GM18526 (cell line): ENCODE data around the gene ATP1B3.

Experiments used
- POLR2A ChIP-seq: IDR thresholded peaks from 3 replicates; pipeline ENCODE4 v1.6.1; 2011; ENCODE audit not compliant: insufficient read length; ENCODE audit errors: extremely low read depth

The ATP1B3 gene

DNA sequence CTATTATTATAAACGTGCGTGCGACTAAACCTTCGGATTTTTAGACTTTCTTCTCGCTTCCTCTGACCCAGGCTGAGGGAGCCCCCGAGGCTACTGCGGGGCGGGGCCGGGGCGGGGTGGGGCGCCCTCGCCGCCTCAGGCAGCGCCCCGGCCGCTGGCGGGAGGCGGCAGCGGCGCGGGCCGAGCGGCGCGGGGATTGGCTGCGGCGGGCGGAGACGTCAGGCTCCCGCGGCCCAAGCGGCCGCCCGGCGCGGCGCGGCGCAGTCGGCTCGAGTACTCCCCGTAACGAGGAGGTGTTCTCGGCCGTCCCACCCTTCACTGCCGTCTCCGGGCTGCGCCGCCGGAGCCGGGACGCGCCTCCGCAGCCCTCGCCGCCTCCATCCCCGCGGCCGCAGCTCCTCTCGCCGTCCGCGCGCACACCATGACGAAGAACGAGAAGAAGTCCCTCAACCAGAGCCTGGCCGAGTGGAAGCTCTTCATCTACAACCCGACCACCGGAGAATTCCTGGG lies at the start of gene ATP1B3:
ATP1B3 (plus strand) TSS at position 263 of the 510 bp plus-strand sequence; CDS start at position 422, 159 bp downstream.
- peak; percentile 97 for TF ChIP-seq POLR2A

DNA sequence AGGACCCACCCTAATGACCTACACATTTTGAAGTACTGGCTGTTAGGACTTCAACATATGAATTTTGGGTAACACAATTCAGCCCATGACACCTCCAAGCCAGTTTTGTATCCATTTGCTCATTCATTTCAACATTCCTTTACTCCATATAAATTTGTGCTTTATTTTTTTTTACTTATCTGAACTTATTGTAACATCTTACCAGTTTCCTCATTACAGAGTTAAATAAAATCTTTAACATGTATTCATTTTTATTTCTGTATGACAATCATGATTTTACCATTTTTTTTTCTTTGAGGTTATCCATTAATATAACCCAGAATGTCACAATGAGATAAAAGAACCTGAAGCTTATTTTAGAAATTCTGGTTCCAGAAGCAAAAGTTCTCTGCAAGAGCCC lies 48.0 kb upstream of the ATP1B3 start:
- TF ChIP-seq POLR2A = no peak

DNA sequence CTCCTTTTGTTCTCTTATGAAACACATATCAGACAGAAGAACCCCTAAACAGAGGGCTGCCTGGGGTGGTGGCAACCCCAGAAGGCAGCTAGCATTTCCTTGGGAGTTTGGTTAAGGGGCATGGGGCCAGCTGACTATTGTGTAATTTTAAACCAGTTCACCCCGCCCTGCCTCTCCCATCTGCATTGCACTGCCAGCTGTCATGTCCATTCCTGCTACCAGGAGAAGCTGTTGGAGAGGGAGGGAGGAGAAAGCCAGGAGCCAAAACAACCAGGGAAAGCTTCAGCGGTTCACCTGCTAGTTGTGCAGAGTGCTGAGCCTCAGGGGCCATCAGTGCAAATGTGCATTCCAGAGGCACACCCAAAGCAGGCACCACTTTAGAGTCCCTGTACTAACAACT lies 47.6 kb upstream of the ATP1B3 start:
- no peak for TF ChIP-seq POLR2A

DNA sequence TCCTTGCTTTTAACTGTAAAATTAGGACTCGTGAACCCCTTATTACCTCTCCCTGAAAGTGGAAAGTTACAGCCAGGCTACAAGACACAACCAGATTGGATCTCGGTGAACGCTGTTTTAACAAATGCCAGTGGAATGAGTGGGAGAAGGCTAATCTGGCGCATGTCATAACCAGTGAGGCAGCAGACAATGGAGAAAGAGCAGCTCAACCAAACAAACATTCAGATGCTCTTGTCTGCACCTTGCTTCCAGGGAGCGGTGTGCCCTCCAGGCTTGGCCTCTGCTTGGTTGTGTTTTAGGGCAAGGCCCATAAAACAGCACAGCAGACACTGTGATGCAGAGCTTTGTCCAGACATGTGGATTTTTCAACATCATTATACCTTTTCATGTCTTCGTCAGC lies 45.9 kb upstream of the ATP1B3 start:
- no peak for TF ChIP-seq POLR2A

DNA sequence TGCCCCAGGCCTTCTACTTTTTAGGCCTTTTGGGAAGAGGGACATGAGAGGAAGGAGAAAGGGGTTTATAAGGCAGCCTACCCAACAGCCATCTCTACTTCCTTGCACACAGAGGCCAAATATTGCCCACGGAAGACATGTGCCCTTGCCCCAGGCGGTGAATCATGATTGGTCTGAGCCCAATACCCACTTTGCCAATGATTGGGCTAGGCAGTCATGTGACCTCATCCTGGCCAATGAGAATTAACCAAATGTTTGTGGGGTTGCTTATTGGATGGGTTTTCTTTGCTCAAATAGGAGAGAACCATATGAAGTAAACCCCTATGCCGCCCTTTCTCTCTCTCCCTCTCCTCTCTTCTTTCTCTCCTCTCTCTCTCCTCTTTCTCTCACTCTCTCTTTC lies 42.2 kb upstream of the ATP1B3 start:
- TF ChIP-seq POLR2A = no peak

GRCh38 chr3:141835557-141836229 lies 40.8 kb upstream of the ATP1B3 start:
- TF ChIP-seq POLR2A = no peak

DNA sequence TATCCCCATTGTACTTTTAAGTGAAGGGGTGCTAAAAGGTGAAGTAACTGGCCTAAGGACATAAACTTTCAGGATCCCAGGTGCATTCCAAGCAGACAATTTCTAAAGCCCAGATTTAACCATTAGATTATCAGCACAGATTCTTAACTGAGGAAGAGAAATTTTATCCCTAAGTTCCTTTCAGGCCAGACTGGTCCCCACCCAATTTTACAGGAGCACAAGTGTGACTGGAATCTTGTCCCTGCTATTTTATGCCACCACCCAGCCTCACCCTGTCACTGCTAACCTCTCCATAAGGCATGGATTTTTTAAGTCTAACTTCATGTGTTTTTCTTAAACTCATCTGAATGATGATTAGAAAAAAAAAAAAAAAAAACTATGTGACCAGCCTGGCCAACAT lies 37.1 kb upstream of the ATP1B3 start:
- no peak for TF ChIP-seq POLR2A

DNA sequence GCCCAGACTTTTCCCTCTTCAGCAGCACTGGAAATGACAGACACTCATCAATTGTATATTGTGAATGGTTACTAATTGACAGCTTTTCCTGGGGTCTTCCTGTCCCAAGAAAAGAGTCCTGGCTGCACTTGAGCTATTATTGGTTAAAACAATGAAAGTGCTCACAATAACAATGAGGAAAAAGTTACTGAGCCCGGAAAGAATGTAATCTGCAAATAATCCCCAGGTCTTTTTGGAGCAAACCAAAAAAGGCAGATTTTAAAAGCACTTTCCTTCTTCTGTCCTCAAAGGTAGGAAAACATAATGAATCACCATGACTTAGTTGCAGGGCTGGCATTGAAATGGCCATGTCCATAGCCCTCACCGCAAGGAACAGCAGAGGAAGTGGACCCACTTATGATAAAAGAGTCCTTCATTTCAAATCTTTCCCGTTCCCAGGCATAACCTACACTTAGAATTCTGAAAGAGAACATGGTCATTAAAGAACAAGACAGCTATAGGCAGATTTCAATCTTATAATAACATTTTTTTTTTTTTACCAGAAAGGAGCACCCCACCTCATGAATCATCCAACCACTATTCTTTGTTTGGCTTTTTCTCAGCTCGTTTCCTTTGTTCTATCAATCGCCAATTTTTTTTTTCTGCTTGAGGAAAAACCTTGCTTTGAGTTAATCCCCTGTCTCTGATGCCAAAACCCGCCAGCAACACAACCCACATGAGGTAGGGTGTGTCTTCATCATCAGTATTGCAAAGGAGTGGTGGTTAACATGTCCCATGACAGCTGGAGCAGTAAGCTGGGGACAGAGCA lies 35.5 kb upstream of the ATP1B3 start:
- no peak for TF ChIP-seq POLR2A

GRCh38 chr3:141844108-141844507 lies 32.3 kb upstream of the ATP1B3 start:
- no peak for TF ChIP-seq POLR2A

DNA sequence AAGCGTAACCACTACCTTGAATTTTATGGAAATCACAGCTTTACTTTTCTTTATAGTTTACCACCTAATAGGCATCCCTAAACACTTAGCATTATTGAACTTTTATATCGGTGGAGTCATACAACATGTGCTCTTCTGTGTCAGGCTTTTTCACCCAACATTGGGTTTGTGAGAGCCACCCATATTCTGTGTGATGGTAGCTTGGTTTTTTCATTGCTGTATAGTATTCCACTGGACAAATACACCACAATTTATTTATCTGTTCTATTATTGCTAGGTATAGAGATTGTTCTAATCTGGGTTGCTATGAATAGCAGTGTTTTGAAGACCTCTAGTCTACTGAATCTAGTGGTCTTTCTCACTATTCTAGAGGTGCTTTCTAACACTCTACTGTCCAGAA lies 31.6 kb upstream of the ATP1B3 start:
- no peak for TF ChIP-seq POLR2A

GRCh38 chr3:141845407-141846049 lies 30.9 kb upstream of the ATP1B3 start:
- TF ChIP-seq POLR2A = no peak

GRCh38 chr3:141846050-141846433 lies 30.4 kb upstream of the ATP1B3 start:
- TF ChIP-seq POLR2A = no peak

DNA sequence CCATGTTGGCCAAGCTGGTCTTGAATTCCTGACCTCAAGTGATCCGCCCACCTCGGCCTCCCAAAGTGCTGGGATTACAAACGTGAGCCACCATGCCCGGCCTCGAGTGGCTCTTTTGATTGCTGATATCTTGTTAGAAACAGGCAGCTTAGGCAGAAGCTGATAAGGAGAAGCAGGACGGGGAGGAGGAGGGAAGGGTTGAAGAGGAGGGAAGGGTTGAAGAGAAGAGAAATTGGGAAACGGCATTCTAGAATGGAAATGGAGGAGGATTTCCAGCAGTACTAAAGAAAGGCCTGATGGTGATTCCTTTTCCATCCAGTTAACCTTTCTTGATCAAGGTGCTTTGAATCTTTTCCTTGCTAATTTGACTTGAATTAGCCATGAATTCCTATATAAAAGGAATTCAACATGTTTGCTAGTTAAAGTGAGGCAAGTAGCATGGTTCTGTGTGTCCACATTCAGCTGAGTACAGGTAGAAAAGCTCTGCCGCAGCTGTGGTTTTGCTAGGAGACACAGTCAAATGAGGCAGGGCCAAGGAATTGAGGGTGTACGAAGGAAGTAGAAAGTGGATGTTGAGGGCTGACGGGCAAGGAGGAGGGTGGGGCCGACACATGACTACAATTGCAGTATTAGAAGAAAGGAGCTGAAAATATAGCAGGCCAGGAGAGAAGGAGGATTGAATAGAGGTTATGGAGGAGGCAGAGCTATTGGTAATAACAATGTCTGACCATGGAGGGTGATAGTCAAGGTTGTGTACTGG lies 27.2 kb upstream of the ATP1B3 start:
- no peak for TF ChIP-seq POLR2A

GRCh38 chr3:141851411-141851810 lies 25.0 kb upstream of the ATP1B3 start:
- no peak for TF ChIP-seq POLR2A

DNA sequence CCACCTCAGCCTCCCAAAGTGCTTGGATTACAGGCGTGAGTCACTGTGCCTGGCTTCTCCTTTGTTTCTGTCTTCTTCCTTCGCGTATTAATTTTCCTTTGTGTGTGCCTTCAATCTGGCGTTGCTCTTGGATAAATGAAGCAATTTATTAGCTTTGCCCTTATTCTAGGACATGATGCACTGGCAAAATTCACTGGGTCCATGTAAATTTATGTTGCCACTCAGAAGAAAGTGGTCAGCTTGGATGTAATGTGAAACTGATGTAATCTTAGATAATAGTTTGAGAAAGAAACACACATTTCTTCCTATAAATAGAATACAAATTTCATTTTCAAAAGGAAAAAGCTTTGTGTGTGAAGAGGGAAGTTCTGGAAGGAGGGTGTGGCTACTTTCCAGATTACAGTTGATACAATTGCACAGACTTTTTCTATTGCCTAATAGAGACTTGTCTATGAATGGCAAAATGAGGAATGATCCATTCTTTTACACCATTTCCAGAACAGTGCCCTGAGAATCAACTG lies 23.3 kb upstream of the ATP1B3 start:
- no peak for TF ChIP-seq POLR2A

- no peak for TF ChIP-seq POLR2A
Observed at GRCh38 chr3:141853629-141854168, 22.7 kb upstream of the ATP1B3 start.
